ENCODE results near the gene SLC30A1.

GRCh38 chr1:211610779-211611556 is 32.0 kb upstream of the SLC30A1 start:
- TF ChIP-seq CTCF (IDR thresholded peaks at IDR 0.05; ENCODE audit: insufficient read depth, low read length, poor library complexity, severe bottlenecking) (no peak), EZH2phosphoT487 (conservative IDR thresholded peaks at IDR 0.05; ENCODE audit: low read length) (no peak)

Measured in SU-DHL-6 (cell line).